Thyroid gland (tissue), 4 donors: ENCODE results near the gene UTP14C.
"Not testable (repeated sequence)": the region's sequence is repeated elsewhere in the genome, so short reads cannot be mapped to it uniquely, and the experiment has no call there.

Source experiments
- POLR2A ChIP-seq, 2 donors: fragments of 450-650 bp; IDR thresholded peaks; one replicate each; pipeline ENCODE4 v1.6.1; 2017; ENCODE audit warnings: antibody characterized with exemption in 2 of 2, mild to moderate bottlenecking in 2 of 2, moderate library complexity in 1 of 2
- TF ChIP-seq, protein P1 (sequence below), 6 experiments: fragments of 200-600 bp in 3 of 6; fragments of 450-650 bp in 3 of 6; sonication (generic) in 3 of 6; IDR thresholded peaks; one replicate each; pipeline ENCODE4 v1.5.1; 2016 to 2019; ENCODE audit warnings: antibody characterized with exemption in 6 of 6, mild to moderate bottlenecking in 2 of 6, inconsistent platforms in 1 of 6, moderate library complexity in 1 of 6

DNA sequence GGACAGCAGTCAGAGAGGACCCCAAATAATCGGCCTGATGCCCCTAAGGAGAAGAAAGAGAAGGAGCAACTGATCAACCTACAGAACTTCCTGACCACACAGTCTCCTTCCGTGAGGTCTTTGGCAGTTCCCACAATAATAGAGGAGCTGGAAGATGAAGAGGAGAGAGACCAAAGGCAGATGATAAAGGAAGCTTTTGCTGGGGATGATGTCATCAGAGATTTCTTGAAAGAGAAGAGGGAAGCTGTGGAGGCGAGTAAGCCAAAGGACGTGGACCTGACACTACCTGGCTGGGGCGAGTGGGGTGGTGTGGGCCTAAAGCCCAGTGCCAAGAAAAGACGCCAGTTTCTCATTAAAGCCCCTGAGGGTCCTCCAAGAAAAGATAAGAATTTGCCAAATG, 5.9 kb downstream of the UTP14C start:
- TF ChIP-seq, protein P1, sequence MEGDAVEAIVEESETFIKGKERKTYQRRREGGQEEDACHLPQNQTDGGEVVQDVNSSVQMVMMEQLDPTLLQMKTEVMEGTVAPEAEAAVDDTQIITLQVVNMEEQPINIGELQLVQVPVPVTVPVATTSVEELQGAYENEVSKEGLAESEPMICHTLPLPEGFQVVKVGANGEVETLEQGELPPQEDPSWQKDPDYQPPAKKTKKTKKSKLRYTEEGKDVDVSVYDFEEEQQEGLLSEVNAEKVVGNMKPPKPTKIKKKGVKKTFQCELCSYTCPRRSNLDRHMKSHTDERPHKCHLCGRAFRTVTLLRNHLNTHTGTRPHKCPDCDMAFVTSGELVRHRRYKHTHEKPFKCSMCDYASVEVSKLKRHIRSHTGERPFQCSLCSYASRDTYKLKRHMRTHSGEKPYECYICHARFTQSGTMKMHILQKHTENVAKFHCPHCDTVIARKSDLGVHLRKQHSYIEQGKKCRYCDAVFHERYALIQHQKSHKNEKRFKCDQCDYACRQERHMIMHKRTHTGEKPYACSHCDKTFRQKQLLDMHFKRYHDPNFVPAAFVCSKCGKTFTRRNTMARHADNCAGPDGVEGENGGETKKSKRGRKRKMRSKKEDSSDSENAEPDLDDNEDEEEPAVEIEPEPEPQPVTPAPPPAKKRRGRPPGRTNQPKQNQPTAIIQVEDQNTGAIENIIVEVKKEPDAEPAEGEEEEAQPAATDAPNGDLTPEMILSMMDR (IDR thresholded peaks at IDR 0.05), result not testable (repeated sequence)
- not testable (repeated sequence) for TF ChIP-seq POLR2A (IDR thresholded peaks at IDR 0.05)
